AG20443 (cell line): ENCODE results near the gene MTIF2.
"Not testable (repeated sequence)": the region's sequence is repeated elsewhere in the genome, so short reads cannot be mapped to it uniquely, and the experiment has no call there.

ENCODE experiments used
- DNase-seq: peaks from one replicate; pipeline ENCODE4 v3.0.0; 2012; ENCODE audit warnings: low spot score, mixed read lengths

Gene MTIF2

GRCh38 chr2:55241582-55241981, 27.4 kb downstream of the MTIF2 start:
- not testable (repeated sequence) for DNase-seq

- no peak for DNase-seq
These were observed 29.3 kb downstream of the MTIF2 start for GRCh38 chr2:55239656-55240222.

- no peak for DNase-seq
These were observed 32.0 kb downstream of the MTIF2 start for GRCh38 chr2:55236992-55237543.

GRCh38 chr2:55235724-55236538, 33.1 kb downstream of the MTIF2 start:
- no peak for DNase-seq

GRCh38 chr2:55233658-55233940, 35.4 kb downstream of the MTIF2 start:
- DNase-seq, result no peak

GRCh38 chr2:55232863-55233657, 36.0 kb downstream of the MTIF2 start:
- DNase-seq, result peak; percentile 52

GRCh38 chr2:55232084-55232862, 36.8 kb downstream of the MTIF2 start, which contains the start of the genes CLHC1 and RPS27A:
Gene CLHC1 (minus strand): TSS chr2:55232293. CDS start chr2:55222411, 9,882 bp downstream.
Gene RPS27A (plus strand): TSS chr2:55232688. CDS start chr2:55232825, 137 bp downstream.
- DNase-seq, result peak; percentile 95

GRCh38 chr2:55231546-55232083, 37.4 kb downstream of the MTIF2 start:
- DNase-seq, result peak; percentile 46

- no peak for DNase-seq
These were observed 38.5 kb downstream of the MTIF2 start for GRCh38 chr2:55230551-55230950.

- no peak for DNase-seq
These were observed 39.8 kb downstream of the MTIF2 start for GRCh38 chr2:55229221-55229620.

- no peak for DNase-seq
These were observed 40.8 kb downstream of the MTIF2 start for GRCh38 chr2:55228226-55228563.

- DNase-seq, result not testable (repeated sequence)
These were observed 41.4 kb downstream of the MTIF2 start for GRCh38 chr2:55227437-55228225.

- no peak for DNase-seq
These were observed 43.5 kb downstream of the MTIF2 start for GRCh38 chr2:55225481-55226020.

- peak; percentile 6 for DNase-seq
These were observed 44.2 kb downstream of the MTIF2 start for GRCh38 chr2:55224761-55225261.

- DNase-seq, result no peak
These were observed 44.9 kb downstream of the MTIF2 start for GRCh38 chr2:55223958-55224760.

- DNase-seq, result no peak
These were observed 55.2 kb downstream of the MTIF2 start for GRCh38 chr2:55213822-55214221.

GRCh38 chr2:55204950-55205349, 64.1 kb downstream of the MTIF2 start:
- no peak for DNase-seq

GRCh38 chr2:55204536-55204935, 64.5 kb downstream of the MTIF2 start:
- no peak for DNase-seq

- no peak for DNase-seq
These were observed 68.6 kb downstream of the MTIF2 start for GRCh38 chr2:55200416-55200815.
